Stimulated activated CD4-positive, alpha-beta T cell treated with anti-CD3 and anti-CD28 coated beads, Interleukin-1b, Interleukin-23, amount 100 ng/mL, for 4 hours (primary cell): ENCODE data around the gene FAM110D.

ENCODE experiments used
- DNase-seq, 2 donors: peaks; one replicate each; pipeline ENCODE4 v3.0.0-alpha.2; 2020; ENCODE audit warnings: low read depth in 2 of 2

The FAM110D gene

GRCh38 chr1:26189331-26189730 is 30.5 kb downstream of the FAM110D start:
- no peak for DNase-seq

GRCh38 chr1:26189751-26190275 is 30.9 kb downstream of the FAM110D start:
- DNase-seq: no peak

- no peak for DNase-seq
Observed at GRCh38 chr1:26190373-26190987, 31.6 kb downstream of the FAM110D start, which contains the start of gene CATSPER4. Gene CATSPER4, plus strand, starts transcription at chr1:26190602. Its CDS starts 26 bp downstream, at chr1:26190628.

GRCh38 chr1:26191739-26192138 is 32.9 kb downstream of the FAM110D start:
- no peak for DNase-seq

GRCh38 chr1:26195805-26196204 is 36.9 kb downstream of the FAM110D start:
- DNase-seq: no peak

GRCh38 chr1:26197301-26197700 is 38.4 kb downstream of the FAM110D start:
- no peak for DNase-seq

GRCh38 chr1:26197813-26198212 is 38.9 kb downstream of the FAM110D start:
- no peak for DNase-seq

GRCh38 chr1:26200413-26200812 is 41.5 kb downstream of the FAM110D start:
- no peak for DNase-seq

- DNase-seq: no peak
Observed at GRCh38 chr1:26203642-26204318, 44.9 kb downstream of the FAM110D start.

- DNase-seq: no peak
Observed at GRCh38 chr1:26210147-26210870, 51.4 kb downstream of the FAM110D start.

GRCh38 chr1:26212726-26213125 is 53.8 kb downstream of the FAM110D start:
- no peak for DNase-seq

- DNase-seq: no peak
Observed at GRCh38 chr1:26213335-26213905, 54.5 kb downstream of the FAM110D start.
